MCF 10A (cell line): ENCODE measurements around the gene CDCP2. TPM values are rescaled to one million over a fixed set of nuclear protein-coding genes. Genes with fewer than 3 reads are reported as not detected.

ENCODE experiments used
- BruUV-seq: library from RNA; stranded (reverse); fragments of 400-500 nt; replicated peaks from 2 replicates; lab custom pipeline; 2021; lab: Mats Ljungman, UMichigan
- CTCF ChIA-PET: fragments of 300-600 bp; sonication (Branson Sonifier 250); formaldehyde crosslinking; extraction: SDS; loops from one replicate; lab custom pipeline; 2021; ENCODE audit warnings: antibody characterized with exemption, inconsistent platforms; lab: Yijun Ruan, JAX
- POLR2A ChIA-PET: fragments of 300-600, 350-650 bp; sonication (Branson Sonifier 250); formaldehyde crosslinking; extraction: SDS; loops from one replicate; lab custom pipeline; 2020; ENCODE audit warnings: antibody characterized with exemption, inconsistent platforms; lab: Yijun Ruan, JAX
- DNase-seq: peaks from one replicate; pipeline ENCODE4 v3.0.0-alpha.2; 2018; ENCODE audit not compliant: unreplicated experiment
- H3K27ac Mint-ChIP-seq: one replicate; pipeline ENCODE4 v1.8.0; 2022; ENCODE audit warnings: mild to moderate bottlenecking, low read depth, mixed read lengths; ENCODE audit not compliant: unreplicated experiment
- H3K27me3 Mint-ChIP-seq: one replicate; pipeline ENCODE4 v1.8.0; 2022; ENCODE audit warnings: mixed read lengths; ENCODE audit not compliant: insufficient read depth, unreplicated experiment
- H3K36me3 Mint-ChIP-seq: one replicate; pipeline ENCODE4 v1.8.0; 2022; ENCODE audit warnings: mild to moderate bottlenecking, moderate library complexity, mixed read lengths; ENCODE audit not compliant: insufficient read depth, unreplicated experiment
- H3K4me1 Mint-ChIP-seq: one replicate; pipeline ENCODE4 v1.8.0; 2022; ENCODE audit warnings: mixed read lengths; ENCODE audit not compliant: insufficient read depth, unreplicated experiment
- H3K4me3 Mint-ChIP-seq: one replicate; pipeline ENCODE4 v1.8.0; 2022; ENCODE audit warnings: mild to moderate bottlenecking, moderate library complexity, mixed read lengths; ENCODE audit not compliant: unreplicated experiment
- H3K9me3 Mint-ChIP-seq: one replicate; pipeline ENCODE4 v1.8.0; 2022; ENCODE audit warnings: mixed read lengths; ENCODE audit not compliant: unreplicated experiment
- intact Hi-C: fragments of 100-400 bp; cut with micrococcal nuclease; formaldehyde crosslinking; loops from 2 replicates; pipeline ENCODE4 v1.14.1; 2022
- total RNA-seq: library from RNA; stranded (reverse); gene quantifications from 2 replicates; pipeline ENCODE4 v1.2.3, GENCODE V29; 2022
- TF ChIP-seq, protein P1 (sequence below): fragments of 200-600 bp; IDR thresholded peaks from one replicate; pipeline ENCODE4 v1.8.0; 2022; ENCODE audit warnings: antibody characterized with exemption, mild to moderate bottlenecking; ENCODE audit not compliant: unreplicated experiment

The CDCP2 gene
- total RNA-seq, 1 experiment from 2014 or later = not detected

DNA sequence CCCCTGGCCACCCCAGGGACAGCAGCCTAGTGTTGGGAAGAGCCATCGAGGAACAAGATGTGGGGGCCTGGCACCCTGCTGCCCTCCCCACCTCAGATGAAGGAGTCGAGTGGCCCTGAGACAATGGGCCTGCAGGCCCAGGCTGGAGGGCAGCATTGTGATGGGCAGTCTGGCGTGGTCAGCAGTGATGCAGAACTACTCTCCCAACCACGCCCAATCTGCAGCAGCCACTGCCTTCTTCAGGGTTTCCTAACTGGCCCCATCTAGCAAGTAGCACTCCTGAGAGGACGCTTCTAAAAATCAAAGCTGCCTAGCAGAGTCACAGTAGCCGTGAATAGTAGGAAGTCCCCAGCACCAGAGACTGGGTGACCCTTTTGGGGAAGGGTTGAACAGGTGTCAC lies 18.5 kb downstream of the CDCP2 start:
- Mint-ChIP-seq H3K27me3 (peaks cover 16% of the 10 kb centered on the region), H3K4me3 (no peak overlapping the region), H3K4me1 (no peaks in the 10 kb centered on the region), H3K27ac (no peak overlapping the region), H3K9me3 (no peaks in the 10 kb centered on the region), H3K36me3 (peaks cover 6% of the 10 kb centered on the region)
- TF ChIP-seq, protein P1, sequence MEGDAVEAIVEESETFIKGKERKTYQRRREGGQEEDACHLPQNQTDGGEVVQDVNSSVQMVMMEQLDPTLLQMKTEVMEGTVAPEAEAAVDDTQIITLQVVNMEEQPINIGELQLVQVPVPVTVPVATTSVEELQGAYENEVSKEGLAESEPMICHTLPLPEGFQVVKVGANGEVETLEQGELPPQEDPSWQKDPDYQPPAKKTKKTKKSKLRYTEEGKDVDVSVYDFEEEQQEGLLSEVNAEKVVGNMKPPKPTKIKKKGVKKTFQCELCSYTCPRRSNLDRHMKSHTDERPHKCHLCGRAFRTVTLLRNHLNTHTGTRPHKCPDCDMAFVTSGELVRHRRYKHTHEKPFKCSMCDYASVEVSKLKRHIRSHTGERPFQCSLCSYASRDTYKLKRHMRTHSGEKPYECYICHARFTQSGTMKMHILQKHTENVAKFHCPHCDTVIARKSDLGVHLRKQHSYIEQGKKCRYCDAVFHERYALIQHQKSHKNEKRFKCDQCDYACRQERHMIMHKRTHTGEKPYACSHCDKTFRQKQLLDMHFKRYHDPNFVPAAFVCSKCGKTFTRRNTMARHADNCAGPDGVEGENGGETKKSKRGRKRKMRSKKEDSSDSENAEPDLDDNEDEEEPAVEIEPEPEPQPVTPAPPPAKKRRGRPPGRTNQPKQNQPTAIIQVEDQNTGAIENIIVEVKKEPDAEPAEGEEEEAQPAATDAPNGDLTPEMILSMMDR = no peak
- no TSS peak for BruUV-seq
- ChIA-PET POLR2A (no interaction called here), CTCF (interaction anchor here (0.8 kb wide), 1 partner anchor 410 kb away, joined by 3 read pairs; no protein-coding TSS in a partner anchor)
- DNase-seq = no peak
- intact Hi-C loops = no loop called here

DNA sequence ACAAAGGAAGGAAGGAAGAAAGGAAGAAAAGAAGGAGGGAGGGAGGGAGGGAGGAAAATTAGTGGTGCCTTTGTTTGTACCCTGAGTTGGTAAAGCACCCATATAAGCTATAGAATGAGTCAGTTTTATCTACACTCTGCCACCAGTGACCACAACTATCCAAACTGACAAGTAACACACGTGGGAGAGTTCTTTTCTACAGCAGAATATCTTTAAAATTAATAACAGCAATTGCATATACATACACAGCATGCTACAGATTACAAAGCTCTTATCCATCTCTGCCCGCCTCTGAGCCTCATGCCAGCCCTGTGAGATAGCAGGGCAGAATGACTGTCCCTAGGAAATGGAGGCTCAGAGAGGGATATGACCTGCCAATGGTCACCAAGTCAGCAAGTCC lies 20.3 kb downstream of the CDCP2 start:
- CTCF ChIA-PET = no interaction called here
- Mint-ChIP-seq H3K4me3 (no peak overlapping the region), H3K4me1 (no peaks in the 10 kb centered on the region), H3K27me3 (peaks cover 16% of the 10 kb centered on the region), H3K9me3 (no peaks in the 10 kb centered on the region), H3K27ac (no peak overlapping the region), H3K36me3 (peaks cover 6% of the 10 kb centered on the region)
- DNase-seq = no peak
- POLR2A ChIA-PET = no interaction called here
- no TSS peak for BruUV-seq
- TF ChIP-seq, protein P1 = no peak
- intact Hi-C loops = no loop called here

DNA sequence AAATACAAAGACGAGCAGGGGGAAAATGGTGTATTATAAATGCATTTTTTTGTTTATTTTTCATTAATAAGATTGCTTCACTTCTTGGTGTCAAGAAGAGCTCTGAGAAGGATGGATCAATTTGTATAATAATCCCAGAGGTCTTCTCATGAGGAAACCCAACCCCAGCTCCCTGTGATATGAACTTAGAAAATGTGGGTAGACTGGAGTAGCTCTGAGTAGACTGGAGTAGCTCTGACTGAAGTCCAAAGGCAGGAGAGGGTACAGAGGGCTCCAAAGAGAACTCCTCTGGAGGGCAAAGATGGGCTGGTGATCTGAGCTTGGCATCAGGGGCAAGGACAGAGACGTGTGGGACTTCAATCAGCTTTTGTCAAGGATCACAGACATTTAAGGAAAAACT lies 21.4 kb downstream of the CDCP2 start:
- no peak overlapping the region for H3K27ac Mint-ChIP-seq
- POLR2A ChIA-PET = interaction anchor here (0.5 kb wide), 1 partner anchor 633 kb away, joined by 3 read pairs; no protein-coding TSS in a partner anchor
- BruUV-seq = no TSS peak
- no peak overlapping the region for H3K4me3 Mint-ChIP-seq
- intact Hi-C loops = no loop called here
- DNase-seq = no peak
- no peaks in the 10 kb centered on the region for H3K4me1 Mint-ChIP-seq
- TF ChIP-seq, protein P1 = no peak
- H3K9me3 Mint-ChIP-seq = no peaks in the 10 kb centered on the region
- H3K27me3 Mint-ChIP-seq = peaks cover 16% of the 10 kb centered on the region
- CTCF ChIA-PET = interaction anchor here (0.9 kb wide), 1 partner anchor 61 kb away, joined by 4 read pairs; no protein-coding TSS in a partner anchor
- H3K36me3 Mint-ChIP-seq = peaks cover 6% of the 10 kb centered on the region

DNA sequence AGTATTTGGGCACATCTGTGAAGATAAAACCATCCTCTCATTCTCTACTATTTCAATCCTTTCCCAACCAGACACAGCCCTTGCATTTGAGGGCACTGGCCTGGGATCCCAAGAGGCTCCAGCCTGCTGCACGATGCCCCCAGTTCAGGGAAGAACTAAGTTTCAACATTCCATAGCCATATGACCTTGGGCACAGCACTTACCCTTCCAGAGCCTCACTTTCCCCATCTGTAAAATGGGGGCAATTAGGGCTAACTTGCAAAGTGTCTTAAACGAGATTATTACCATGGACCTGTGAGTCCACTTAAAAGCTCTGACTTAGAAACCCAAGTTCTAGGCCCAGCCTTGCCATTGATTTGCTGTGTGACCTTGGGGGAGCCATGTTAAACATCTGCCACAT lies 22.9 kb downstream of the CDCP2 start:
- H3K27ac Mint-ChIP-seq = no peak overlapping the region
- no peaks in the 10 kb centered on the region for H3K9me3 Mint-ChIP-seq
- no peak overlapping the region for H3K4me3 Mint-ChIP-seq
- POLR2A ChIA-PET = interaction anchor here (1.3 kb wide), 1 partner anchor 283 kb away, joined by 3 read pairs; no protein-coding TSS in a partner anchor
- CTCF ChIA-PET = interaction anchor here (0.6 kb wide), 1 partner anchor 350 kb away, joined by 3 read pairs; no protein-coding TSS in a partner anchor
- no TSS peak for BruUV-seq
- H3K27me3 Mint-ChIP-seq = peaks cover 16% of the 10 kb centered on the region
- DNase-seq = no peak
- intact Hi-C loops = loop anchor here (5.0 kb wide), 1 partner anchor 72 kb away; the partner anchor contains the start of genes CYB5RL and MRPL37
- peaks cover 3% of the 10 kb centered on the region for H3K36me3 Mint-ChIP-seq
- no peaks in the 10 kb centered on the region for H3K4me1 Mint-ChIP-seq
- TF ChIP-seq, protein P1 = no peak
